H9 (cell line): ENCODE data around the gene HM13. TPM values are rescaled to one million over a fixed set of nuclear protein-coding genes. Genes with fewer than 3 reads are reported as not detected.

Experiments used
- DNase-seq: peaks from one replicate; pipeline ENCODE4 v3.0.0-alpha.2; 2017
- H2AFZ ChIP-seq: one replicate; pipeline ENCODE4 v1.6.1; 2013; ENCODE audit warnings: mild to moderate bottlenecking, low read length, control low read depth, moderate library complexity
- H2AK5ac ChIP-seq: 2 replicates; pipeline ENCODE4 v1.6.1; 2013; ENCODE audit warnings: low read length, control low read depth, mixed read lengths; ENCODE audit not compliant: insufficient read length
- H2BK120ac ChIP-seq: one replicate; pipeline ENCODE4 v1.6.1; 2013; ENCODE audit warnings: low read depth, mild to moderate bottlenecking, low read length, control low read depth, inconsistent platforms; ENCODE audit not compliant: poor library complexity, severe bottlenecking
- H2BK12ac ChIP-seq: 2 replicates; pipeline ENCODE4 v1.6.1; 2013; ENCODE audit warnings: low read length, control low read depth, mixed read lengths, low read depth; ENCODE audit not compliant: insufficient read length
- H2BK15ac ChIP-seq: 2 replicates; pipeline ENCODE4 v1.6.1; 2013; ENCODE audit warnings: low read depth, low read length, control low read depth
- H2BK20ac ChIP-seq: one replicate; pipeline ENCODE4 v1.6.1; 2013; ENCODE audit warnings: low read depth, mild to moderate bottlenecking, low read length, control low read depth, inconsistent platforms; ENCODE audit not compliant: poor library complexity, severe bottlenecking
- H2BK5ac ChIP-seq: 2 replicates; pipeline ENCODE4 v1.6.1; 2013; ENCODE audit warnings: low read length, control low read depth, mixed read lengths; ENCODE audit not compliant: insufficient read length
- H3K14ac ChIP-seq: 2 replicates; pipeline ENCODE4 v1.6.1; 2013; ENCODE audit warnings: low read length, control low read depth; ENCODE audit not compliant: insufficient read depth
- H3K18ac ChIP-seq: 2 replicates; pipeline ENCODE4 v1.6.1; 2013; ENCODE audit warnings: low read depth, mild to moderate bottlenecking, mixed read lengths, low read length, control low read depth; ENCODE audit not compliant: insufficient read length
- H3K23ac ChIP-seq: 2 replicates; pipeline ENCODE4 v1.6.1; 2013; ENCODE audit warnings: low read length, control low read depth, mixed read lengths, low read depth; ENCODE audit not compliant: insufficient read length
- H3K23me2 ChIP-seq: 2 replicates; pipeline ENCODE4 v1.6.1; 2013; ENCODE audit warnings: low read depth, mild to moderate bottlenecking, mixed read lengths, low read length, control low read depth; ENCODE audit not compliant: insufficient read length, poor library complexity, severe bottlenecking
- H3K27ac ChIP-seq: 2 replicates; pipeline ENCODE4 v1.5.1; 2013; ENCODE audit warnings: low read length, control low read depth, mixed read lengths, low read depth; ENCODE audit not compliant: insufficient read length
- H3K27me3 ChIP-seq: 2 replicates; pipeline ENCODE4 v1.6.1; 2013; ENCODE audit warnings: low read length, control low read depth, inconsistent platforms; ENCODE audit not compliant: insufficient read depth
- H3K4ac ChIP-seq: 2 replicates; pipeline ENCODE4 v1.6.1; 2013; ENCODE audit warnings: low read depth, mild to moderate bottlenecking, control low read depth, inconsistent platforms, low read length, moderate library complexity
- H3K4me1 ChIP-seq: 2 replicates; pipeline ENCODE4 v1.6.1; 2013; ENCODE audit warnings: low read length, control low read depth, inconsistent platforms; ENCODE audit not compliant: insufficient read depth
- H3K4me2 ChIP-seq: 2 replicates; pipeline ENCODE4 v1.6.1; 2013; ENCODE audit warnings: low read length, control low read depth, mixed read lengths; ENCODE audit not compliant: insufficient read length, insufficient read depth
- H3K56ac ChIP-seq: 2 replicates; pipeline ENCODE4 v1.6.1; 2013; ENCODE audit warnings: low read depth, mild to moderate bottlenecking, mixed read lengths, low read length, control low read depth; ENCODE audit not compliant: insufficient read length
- H3K79me1 ChIP-seq: 2 replicates; pipeline ENCODE4 v1.6.1; 2013; ENCODE audit warnings: low read depth, mild to moderate bottlenecking, moderate library complexity, low read length, control low read depth, inconsistent platforms; ENCODE audit not compliant: insufficient read depth, poor library complexity, severe bottlenecking
- H3K79me2 ChIP-seq: 2 replicates; pipeline ENCODE4 v1.6.1; 2013; ENCODE audit warnings: low read length, control low read depth, inconsistent platforms; ENCODE audit not compliant: insufficient read depth
- H3K9ac ChIP-seq: 2 replicates; pipeline ENCODE4 v1.6.1; 2013; ENCODE audit warnings: low read length, control low read depth, mixed read lengths; ENCODE audit not compliant: insufficient read length; ENCODE audit errors: extremely low read depth
- H3K9me3 ChIP-seq: one replicate; pipeline ENCODE4 v1.6.1; 2013; ENCODE audit warnings: low read depth, low read length, inconsistent platforms; ENCODE audit not compliant: control insufficient read depth
- H3T11ph ChIP-seq: one replicate; pipeline ENCODE4 v1.6.1; 2013; ENCODE audit warnings: mild to moderate bottlenecking, low read length, control low read depth, inconsistent platforms
- H4K20me1 ChIP-seq: one replicate; pipeline ENCODE4 v1.6.1; 2013; ENCODE audit not compliant: control insufficient read depth, insufficient read length, insufficient read depth
- H4K5ac ChIP-seq: 2 replicates; pipeline ENCODE4 v1.6.1; 2013; ENCODE audit warnings: low read depth, mild to moderate bottlenecking, mixed read lengths, low read length, control low read depth; ENCODE audit not compliant: insufficient read length
- H4K8ac ChIP-seq: replicated peaks from 2 replicates; pipeline ENCODE4 v1.6.1; 2013; ENCODE audit warnings: low read length, control low read depth, mixed read lengths, low read depth; ENCODE audit not compliant: insufficient read length
- H4K91ac ChIP-seq: 2 replicates; pipeline ENCODE4 v1.6.1; 2013; ENCODE audit warnings: low read depth, mild to moderate bottlenecking, moderate library complexity, mixed read lengths, low read length, control low read depth; ENCODE audit not compliant: insufficient read length
- H3K27ac Mint-ChIP-seq, 3 experiments: 2 replicates in 2 of 3; 3 replicates in 1 of 3; pipeline ENCODE4 v1.8.0; 2020 to 2021; ENCODE audit warnings: mixed read lengths in 3 of 3, mild to moderate bottlenecking in 1 of 3, moderate library complexity in 1 of 3
- H3K27me3 Mint-ChIP-seq: 2 replicates; pipeline ENCODE4 v1.8.0; 2021; ENCODE audit warnings: low read depth, mild to moderate bottlenecking, moderate library complexity, mixed read lengths
- H3K36me3 Mint-ChIP-seq, 3 experiments: 2 replicates in 2 of 3; 3 replicates in 1 of 3; pipeline ENCODE4 v1.8.0; 2020 to 2021; ENCODE audit warnings: low read depth in 3 of 3, mixed read lengths in 3 of 3; ENCODE audit not compliant: insufficient read depth in 1 of 3
- H3K4me1 Mint-ChIP-seq, 2 experiments: 2 replicates each; pipeline ENCODE4 v1.8.0; 2020; ENCODE audit warnings: mixed read lengths in 2 of 2
- H3K4me3 Mint-ChIP-seq, 2 experiments: 2 replicates in 1 of 2; 3 replicates in 1 of 2; pipeline ENCODE4 v1.8.0; 2020 to 2021; ENCODE audit warnings: mild to moderate bottlenecking in 2 of 2, mixed read lengths in 2 of 2, moderate library complexity in 1 of 2
- H3K9me3 Mint-ChIP-seq, 2 experiments: 2 replicates in 1 of 2; 3 replicates in 1 of 2; pipeline ENCODE4 v1.8.0; 2020; ENCODE audit warnings: mild to moderate bottlenecking in 2 of 2, mixed read lengths in 2 of 2, moderate library complexity in 1 of 2
- CTCF ChIP-seq: fragments of 200-600 bp; sonication (generic); conservative IDR thresholded peaks from 3 replicates; pipeline ENCODE4 v1.8.0; 2021; ENCODE audit warnings: antibody characterized with exemption, mild to moderate bottlenecking
- WGBS: extraction: QIAGEN DNeasy Blood & Tissue Kit; methylation state at CpG from one replicate; pipeline ENCODE4 v1.1.7; 2013; ENCODE audit warnings: missing lambda C conversion rate, low lambda C conversion rate, mixed read lengths; ENCODE audit not compliant: insufficient read length; ENCODE audit errors: extremely low coverage; 5-methylcytosine and 5-hydroxymethylcytosine counted together
- total RNA-seq: library from RNA; stranded (reverse); gene quantifications from 2 replicates; pipeline ENCODE4 v1.2.1, GENCODE V29; 2021

HM13 gene
- total RNA-seq, 1 experiment from 2014 or later = 169 TPM

DNA sequence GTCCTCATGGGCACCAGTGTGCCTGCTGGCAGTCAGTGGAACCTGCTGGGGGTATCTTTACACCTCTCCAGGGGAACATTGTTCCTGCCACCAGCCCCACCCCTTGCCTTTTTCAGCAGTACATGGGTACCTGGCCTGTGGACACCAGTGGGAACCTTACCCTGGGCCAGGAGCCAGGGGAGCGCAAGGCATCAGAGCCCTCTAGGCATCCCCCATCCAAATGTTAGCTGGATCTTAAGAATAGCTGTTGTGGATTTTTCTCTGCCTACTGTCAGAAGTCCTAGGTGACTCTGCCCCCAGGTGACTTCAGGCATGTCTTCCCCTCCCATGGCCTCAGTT, 52.0 kb downstream of the HM13 start:
- no peaks in the 10 kb centered on the region for H4K20me1 ChIP-seq
- no peaks in the 10 kb centered on the region for H3K27me3 ChIP-seq
- H2AFZ ChIP-seq = no peak overlapping the region
- Mint-ChIP-seq H3K4me3 (no peak overlapping the region), H3K27me3 (no peaks in the 10 kb centered on the region), H3K36me3 (peaks cover 22 to 78% (median 24%) of the 10 kb centered on the region in 3 experiments), H3K9me3 (no peaks in the 10 kb centered on the region), H3K27ac (peak overlapping the region in 2 of 3 experiments; percentile 5 to 48; a peak in 1 of 7 replicates), H3K4me1 (peaks cover 32 to 49% of the 10 kb centered on the region in 2 experiments)
- no peak overlapping the region for H3K56ac ChIP-seq
- H3K27ac ChIP-seq = no peak overlapping the region
- no peak overlapping the region for H2AK5ac ChIP-seq
- no peaks in the 10 kb centered on the region for H3K23me2 ChIP-seq
- no peak overlapping the region for H3K4me2 ChIP-seq
- H3K9me3 ChIP-seq = no peaks in the 10 kb centered on the region
- no peak for DNase-seq
- no peak overlapping the region for H3K23ac ChIP-seq
- no peak overlapping the region for H2BK20ac ChIP-seq
- H4K91ac ChIP-seq = no peak overlapping the region
- no peak overlapping the region for H3K18ac ChIP-seq
- H3K9ac ChIP-seq = no peak overlapping the region
- no peaks in the 10 kb centered on the region; the same call in 1 of the 2 replicates for H3K4me1 ChIP-seq
- H2BK12ac ChIP-seq = no peak overlapping the region
- H3K79me1 ChIP-seq = no peaks in the 10 kb centered on the region
- H3K14ac ChIP-seq = no peak overlapping the region
- WGBS = no CpG with 5 or more reads among the region's 1 CpG
- no peak overlapping the region for H4K8ac ChIP-seq
- no peak for TF ChIP-seq CTCF
- no peak overlapping the region for H3T11ph ChIP-seq
- H3K4ac ChIP-seq = no peak overlapping the region
- no peak overlapping the region for H2BK120ac ChIP-seq
- H2BK15ac ChIP-seq = no peak overlapping the region
- H3K79me2 ChIP-seq = no peaks in the 10 kb centered on the region
- H2BK5ac ChIP-seq = no peak overlapping the region
- H4K5ac ChIP-seq = no peak overlapping the region
